OCI-LY7 (cell line): ENCODE measurements around the gene FNDC3B. TPM values are rescaled to one million over a fixed set of nuclear protein-coding genes. Genes with fewer than 3 reads are reported as not detected.

Experiments
- BruUV-seq: library from RNA; stranded (reverse); fragments of 400-500 nt; replicated peaks from 2 replicates; lab custom pipeline; 2021; lab: Mats Ljungman, UMichigan
- CTCF ChIA-PET: fragments of 300-600 bp; sonication (Branson Sonifier 250); formaldehyde crosslinking; loops from one replicate; lab custom pipeline; 2022; ENCODE audit warnings: antibody characterized with exemption; ENCODE audit not compliant: unreplicated experiment; lab: Charles Lee
- POLR2A ChIA-PET: fragments of 300-600 bp; sonication (Branson Sonifier 250); formaldehyde crosslinking; loops from one replicate; lab custom pipeline; 2022; ENCODE audit warnings: antibody characterized with exemption; lab: Charles Lee
- DNase-seq: peaks from one replicate; pipeline ENCODE4 v3.0.0-alpha.2; 2015; ENCODE audit warnings: low spot score
- H2AFZ ChIP-seq: fragments of 200-600 bp; sonication (generic), shearing (Covaris generic); 2 replicates; pipeline ENCODE4 v1.6.1; 2014; ENCODE audit warnings: mild to moderate bottlenecking, antibody characterized with exemption, low read length, moderate library complexity
- H3K27ac ChIP-seq: fragments of 200-600 bp; sonication (generic); 2 replicates; pipeline ENCODE4 v1.5.1; 2014; ENCODE audit warnings: mixed run types, low read depth, mild to moderate bottlenecking, moderate library complexity, low read length, inconsistent platforms; ENCODE audit not compliant: poor library complexity, severe bottlenecking
- H3K36me3 ChIP-seq: fragments of 200-600 bp; sonication (generic); 2 replicates; pipeline ENCODE4 v1.6.1; 2014; ENCODE audit warnings: mild to moderate bottlenecking, antibody characterized with exemption, low read length, moderate library complexity, mixed read lengths; ENCODE audit not compliant: insufficient read depth
- H3K4me1 ChIP-seq: fragments of 200-600 bp; sonication (generic); 2 replicates; pipeline ENCODE4 v1.5.1; 2014; ENCODE audit warnings: mild to moderate bottlenecking, low read length; ENCODE audit not compliant: insufficient read depth, poor library complexity, severe bottlenecking
- H3K4me2 ChIP-seq: fragments of 200-600 bp; sonication (generic); 2 replicates; pipeline ENCODE4 v1.6.1; 2014; ENCODE audit warnings: mild to moderate bottlenecking, low read length
- H3K4me3 ChIP-seq: fragments of 200-600 bp; sonication (generic); 2 replicates; pipeline ENCODE4 v1.5.1; 2014; ENCODE audit warnings: mild to moderate bottlenecking, low read depth, low read length; ENCODE audit not compliant: poor library complexity, severe bottlenecking
- H3K79me2 ChIP-seq: fragments of 200-600 bp; sonication (generic); 2 replicates; pipeline ENCODE4 v1.6.1; 2016; ENCODE audit warnings: low read depth, mild to moderate bottlenecking, low read length, moderate library complexity, mixed read lengths; ENCODE audit not compliant: insufficient read depth
- H3K9me2 ChIP-seq: fragments of 200-600 bp; sonication (generic); 2 replicates; pipeline ENCODE4 v1.6.1; 2016; ENCODE audit warnings: mild to moderate bottlenecking, low read length, mixed read lengths; ENCODE audit not compliant: insufficient read depth
- H3K9me3 ChIP-seq: fragments of 200-600 bp; sonication (generic); 2 replicates; pipeline ENCODE4 v1.6.1; 2014; ENCODE audit warnings: mild to moderate bottlenecking, mixed run types, low read length, mixed read lengths
- H4K20me1 ChIP-seq: fragments of 200-600 bp; sonication (generic); 2 replicates; pipeline ENCODE4 v1.6.1; 2014; ENCODE audit warnings: mild to moderate bottlenecking, antibody characterized with exemption, low read length, moderate library complexity, mixed read lengths; ENCODE audit not compliant: insufficient read depth
- CTCF ChIP-seq: fragments of 200-600 bp; sonication (generic); conservative IDR thresholded peaks from 2 replicates; pipeline ENCODE4 v1.5.1; 2014; ENCODE audit warnings: mild to moderate bottlenecking, antibody characterized with exemption, low read length, moderate library complexity, mixed read lengths
- EZH2phosphoT487 ChIP-seq: fragments of 200-600 bp; sonication (generic); IDR thresholded peaks from 2 replicates; pipeline ENCODE4 v1.6.1; 2018; ENCODE audit warnings: low read depth, borderline replicate concordance, mild to moderate bottlenecking, mixed run types, antibody characterized with exemption, low read length, moderate library complexity, mixed read lengths
- intact Hi-C: fragments of 100-400 bp; cut with micrococcal nuclease; formaldehyde crosslinking; loops from one replicate; pipeline ENCODE4 v1.10.0; 2022; ENCODE audit not compliant: unreplicated experiment
- total RNA-seq, 2 experiments: library from RNA; depleted of rRNA in 1 of 2; stranded (reverse); fragments of >200 nt in 1 of 2; shearing (Covaris generic) in 1 of 2; gene quantifications; 2 replicates each; pipeline ENCODE4 v1.2.3, GENCODE V29; 2014 to 2022

FNDC3B gene
- total RNA-seq, 2 experiments from 2014 or later = 23.3 to 28.5 TPM

DNA sequence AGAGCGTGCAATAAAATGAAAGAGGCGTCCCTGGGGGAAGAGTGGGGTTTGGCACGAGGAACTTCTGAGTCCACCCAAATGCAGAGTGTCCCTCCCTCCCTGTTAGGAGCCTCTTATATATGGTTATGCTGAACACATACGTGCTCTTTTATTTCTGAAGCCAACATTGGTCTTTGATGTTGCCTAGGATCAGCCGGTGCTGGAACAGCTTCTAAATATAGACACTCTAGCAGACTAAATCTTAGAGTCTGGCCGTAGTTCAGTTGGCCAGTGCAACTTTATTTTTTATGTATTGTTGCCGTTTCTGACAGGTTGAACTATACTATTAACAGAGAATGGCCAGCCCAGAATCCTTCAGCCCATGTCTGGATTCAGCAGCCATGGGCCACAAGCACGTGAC is 280.2 kb downstream of the FNDC3B start:
- no peak for DNase-seq
- H3K9me2 ChIP-seq = no peaks in the 10 kb centered on the region
- H3K79me2 ChIP-seq = no peaks in the 10 kb centered on the region
- H4K20me1 ChIP-seq = no peaks in the 10 kb centered on the region
- H2AFZ ChIP-seq = no peak overlapping the region
- intact Hi-C loops = no loop called here
- BruUV-seq = no TSS peak
- H3K4me1 ChIP-seq = no peaks in the 10 kb centered on the region
- H3K27ac ChIP-seq = no peak overlapping the region
- TF ChIP-seq EZH2phosphoT487 (no peak), CTCF (no peak)
- H3K36me3 ChIP-seq = no peaks in the 10 kb centered on the region
- ChIA-PET POLR2A (interaction anchor here (0.9 kb wide), 1 partner anchor 22 kb away, joined by 3 read pairs; no protein-coding TSS in a partner anchor), CTCF (no interaction called here)
- no peak overlapping the region for H3K4me3 ChIP-seq
- no peak overlapping the region for H3K4me2 ChIP-seq
- H3K9me3 ChIP-seq = no peaks in the 10 kb centered on the region

DNA sequence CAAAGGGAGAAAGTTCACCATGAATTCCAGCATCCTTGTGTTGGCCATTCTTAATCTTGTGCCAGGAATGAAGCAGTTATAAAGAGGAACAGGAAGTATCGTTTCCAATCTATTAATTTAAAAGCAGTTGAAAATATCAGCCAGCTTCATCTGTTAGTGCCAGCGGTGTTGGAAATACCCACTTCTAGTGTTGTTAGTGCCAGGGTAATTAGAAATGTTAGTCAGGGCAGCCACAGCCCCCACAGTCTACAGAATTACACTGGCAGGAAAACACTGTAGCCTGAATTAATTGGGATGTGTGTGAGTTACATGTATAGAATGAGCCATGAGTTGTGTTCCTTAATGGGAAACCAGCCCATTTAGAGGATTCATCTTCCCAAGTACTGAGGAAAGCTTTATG is 281.1 kb downstream of the FNDC3B start:
- no peak overlapping the region for H3K4me3 ChIP-seq
- no peaks in the 10 kb centered on the region for H3K9me3 ChIP-seq
- no peaks in the 10 kb centered on the region for H4K20me1 ChIP-seq
- BruUV-seq = no TSS peak
- no peak overlapping the region for H3K4me2 ChIP-seq
- no peak overlapping the region for H3K27ac ChIP-seq
- no peak overlapping the region for H2AFZ ChIP-seq
- no peaks in the 10 kb centered on the region for H3K4me1 ChIP-seq
- no peaks in the 10 kb centered on the region for H3K36me3 ChIP-seq
- POLR2A ChIA-PET = no interaction called here
- intact Hi-C loops = no loop called here
- TF ChIP-seq EZH2phosphoT487 = no peak
- TF ChIP-seq CTCF = no peak
- CTCF ChIA-PET = no interaction called here
- no peaks in the 10 kb centered on the region for H3K79me2 ChIP-seq
- H3K9me2 ChIP-seq = no peaks in the 10 kb centered on the region
- DNase-seq = no peak

DNA sequence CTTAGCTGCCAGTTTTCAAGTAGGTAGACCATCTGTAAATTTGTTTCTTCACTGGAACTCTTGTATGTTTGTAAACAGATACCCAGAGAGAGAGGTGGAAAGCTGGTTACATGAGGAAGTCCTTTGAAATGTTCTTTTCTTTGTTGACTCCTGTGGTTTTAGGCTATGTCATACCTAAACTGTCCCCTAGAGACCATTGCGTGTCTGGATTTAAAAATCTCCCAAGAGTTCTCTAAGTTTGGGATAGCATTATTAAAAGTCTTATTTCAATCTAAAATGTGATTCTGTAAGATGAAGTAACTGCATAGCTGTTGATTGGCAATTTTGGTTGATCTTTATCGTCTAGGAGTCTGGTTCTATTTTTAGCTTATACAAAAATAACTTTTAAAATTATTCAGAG is 281.7 kb downstream of the FNDC3B start:
- no TSS peak for BruUV-seq
- no peak for TF ChIP-seq CTCF
- no peak for TF ChIP-seq EZH2phosphoT487
- Histone ChIP-seq H2AFZ (no peak overlapping the region), H3K4me1 (no peaks in the 10 kb centered on the region), H3K9me3 (no peaks in the 10 kb centered on the region), H3K4me3 (no peak overlapping the region), H3K27ac (no peak overlapping the region), H4K20me1 (no peaks in the 10 kb centered on the region), H3K79me2 (no peaks in the 10 kb centered on the region), H3K36me3 (no peaks in the 10 kb centered on the region), H3K4me2 (no peak overlapping the region), H3K9me2 (no peaks in the 10 kb centered on the region)
- POLR2A ChIA-PET = interaction anchor here (0.6 to 0.7 kb wide), 3 partner anchors 11 to 1956 kb away, joined by 3 read pairs; no protein-coding TSS in a partner anchor
- intact Hi-C loops = no loop called here
- CTCF ChIA-PET = no interaction called here
- DNase-seq = no peak
